OCI-LY1 (cell line): ENCODE data around the gene TMEM171.

ENCODE experiments used
- H2AFZ ChIP-seq: fragments of 200-600 bp; sonication (generic), shearing (Covaris generic); 2 replicates; pipeline ENCODE4 v1.6.0; 2014; ENCODE audit warnings: antibody characterized with exemption, mild to moderate bottlenecking, low read length
- H3F3A ChIP-seq: fragments of 200-600 bp; sonication (generic), shearing (Covaris generic); 2 replicates; pipeline ENCODE4 v1.6.0; 2014; ENCODE audit warnings: mild to moderate bottlenecking, antibody characterized with exemption, low read length, moderate library complexity; ENCODE audit not compliant: insufficient read depth
- H3K27ac ChIP-seq: fragments of 200-600 bp; sonication (generic); 2 replicates; pipeline ENCODE4 v1.5.1; 2014; ENCODE audit warnings: low read length, mixed run types, mild to moderate bottlenecking, low read depth; ENCODE audit not compliant: poor library complexity, severe bottlenecking
- H3K27me3 ChIP-seq: fragments of 200-600 bp; sonication (generic); 2 replicates; pipeline ENCODE4 v1.6.0; 2014; ENCODE audit warnings: antibody characterized with exemption, mild to moderate bottlenecking, low read length, moderate library complexity; ENCODE audit not compliant: insufficient read depth
- H3K36me3 ChIP-seq: fragments of 200-600 bp; sonication (generic); 2 replicates; pipeline ENCODE4 v1.6.1; 2014; ENCODE audit warnings: mild to moderate bottlenecking, antibody characterized with exemption, low read length, moderate library complexity, mixed read lengths; ENCODE audit not compliant: insufficient read depth
- H3K4me1 ChIP-seq: fragments of 200-600 bp; sonication (generic); 2 replicates; pipeline ENCODE4 v1.5.1; 2014; ENCODE audit warnings: mild to moderate bottlenecking, low read length, moderate library complexity; ENCODE audit not compliant: insufficient read depth, severe bottlenecking
- H3K4me2 ChIP-seq: fragments of 200-600 bp; sonication (generic), shearing (Covaris generic); 2 replicates; pipeline ENCODE4 v1.6.1; 2014; ENCODE audit warnings: low read length
- H3K4me3 ChIP-seq: fragments of 200-600 bp; sonication (generic); 2 replicates; pipeline ENCODE4 v1.5.1; 2014; ENCODE audit warnings: low read length, low read depth, mild to moderate bottlenecking, mixed read lengths; ENCODE audit not compliant: poor library complexity, severe bottlenecking
- H3K79me2 ChIP-seq: fragments of 200-600 bp; shearing (Covaris generic); 2 replicates; pipeline ENCODE4 v1.6.1; 2016; ENCODE audit warnings: mixed run types, low read length, mixed read lengths; ENCODE audit not compliant: insufficient read depth
- H3K9ac ChIP-seq: fragments of 200-600 bp; sonication (generic), shearing (Covaris generic); 2 replicates; pipeline ENCODE4 v1.6.1; 2014; ENCODE audit warnings: mild to moderate bottlenecking, low read length, mixed read lengths
- H3K9me2 ChIP-seq: fragments of 200-600 bp; sonication (generic), shearing (Covaris generic); 2 replicates; pipeline ENCODE4 v1.6.1; 2014; ENCODE audit warnings: low read depth, mild to moderate bottlenecking, low read length, mixed read lengths
- H3K9me3 ChIP-seq: fragments of 200-600 bp; shearing (Covaris generic); 2 replicates; pipeline ENCODE4 v1.6.1; 2014; ENCODE audit warnings: low read length, mixed read lengths
- H4K20me1 ChIP-seq: fragments of 200-600 bp; sonication (generic), shearing (Covaris generic); 2 replicates; pipeline ENCODE4 v1.6.0; 2016; ENCODE audit warnings: mild to moderate bottlenecking, low read length; ENCODE audit not compliant: insufficient read depth
- EZH2 ChIP-seq: fragments of 200-600 bp; sonication (generic), shearing (Covaris generic); IDR thresholded peaks from 2 replicates; pipeline ENCODE4 v1.8.0; 2017; ENCODE audit warnings: borderline replicate concordance, mixed run types, mild to moderate bottlenecking, antibody characterized with exemption, low read length, moderate library complexity, mixed read lengths
- TF ChIP-seq, protein P1 (sequence below): fragments of 200-600 bp; sonication (generic), shearing (Covaris generic); IDR thresholded peaks from 2 replicates; pipeline ENCODE4 v1.5.1; 2017; ENCODE audit warnings: mild to moderate bottlenecking, antibody characterized with exemption, low read length, moderate library complexity, mixed read lengths

The TMEM171 gene

DNA sequence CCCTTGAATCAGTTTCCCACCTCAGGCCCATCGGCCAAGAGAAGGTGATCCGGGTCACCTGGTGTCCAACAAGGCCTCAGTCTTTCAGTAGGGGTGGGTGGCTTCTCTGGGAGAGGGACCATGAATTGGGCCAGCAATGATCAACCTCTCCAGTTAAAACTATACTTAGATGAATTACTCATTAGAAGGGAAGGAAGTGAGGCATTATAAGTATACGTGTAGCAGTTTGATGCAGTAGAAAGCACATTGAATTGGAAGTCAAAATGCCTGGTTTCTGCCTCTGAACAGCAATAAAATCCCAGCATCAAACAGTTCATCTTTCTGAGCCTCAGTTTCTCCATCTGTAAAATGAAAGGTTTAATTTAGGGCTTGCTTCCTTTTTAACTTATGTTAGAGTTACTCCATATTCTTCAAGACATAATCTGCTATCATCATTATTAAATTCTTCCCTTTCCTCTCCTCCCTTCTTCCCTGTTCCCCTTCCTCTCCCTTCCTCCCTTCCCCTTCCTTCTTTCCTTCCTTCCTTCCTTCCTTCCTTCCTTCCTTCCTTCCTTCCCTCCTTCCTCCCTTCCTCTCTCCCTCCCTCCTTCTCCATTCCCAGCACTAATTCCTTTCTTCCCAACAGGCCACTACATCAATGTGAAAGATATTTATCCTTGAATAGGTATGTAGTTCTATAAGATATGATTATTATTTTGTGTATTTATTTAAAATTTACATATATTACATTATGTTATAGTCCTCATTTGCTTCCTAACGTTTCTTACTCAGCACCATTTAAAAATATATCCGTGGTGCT lies 34.0 kb downstream of the TMEM171 start:
- peak overlapping the region; percentile 63 for H3K27ac ChIP-seq
- no peak overlapping the region for H2AFZ ChIP-seq
- H3K27me3 ChIP-seq, result no peaks in the 10 kb centered on the region
- TF ChIP-seq EZH2, result no peak
- TF ChIP-seq, protein P1, sequence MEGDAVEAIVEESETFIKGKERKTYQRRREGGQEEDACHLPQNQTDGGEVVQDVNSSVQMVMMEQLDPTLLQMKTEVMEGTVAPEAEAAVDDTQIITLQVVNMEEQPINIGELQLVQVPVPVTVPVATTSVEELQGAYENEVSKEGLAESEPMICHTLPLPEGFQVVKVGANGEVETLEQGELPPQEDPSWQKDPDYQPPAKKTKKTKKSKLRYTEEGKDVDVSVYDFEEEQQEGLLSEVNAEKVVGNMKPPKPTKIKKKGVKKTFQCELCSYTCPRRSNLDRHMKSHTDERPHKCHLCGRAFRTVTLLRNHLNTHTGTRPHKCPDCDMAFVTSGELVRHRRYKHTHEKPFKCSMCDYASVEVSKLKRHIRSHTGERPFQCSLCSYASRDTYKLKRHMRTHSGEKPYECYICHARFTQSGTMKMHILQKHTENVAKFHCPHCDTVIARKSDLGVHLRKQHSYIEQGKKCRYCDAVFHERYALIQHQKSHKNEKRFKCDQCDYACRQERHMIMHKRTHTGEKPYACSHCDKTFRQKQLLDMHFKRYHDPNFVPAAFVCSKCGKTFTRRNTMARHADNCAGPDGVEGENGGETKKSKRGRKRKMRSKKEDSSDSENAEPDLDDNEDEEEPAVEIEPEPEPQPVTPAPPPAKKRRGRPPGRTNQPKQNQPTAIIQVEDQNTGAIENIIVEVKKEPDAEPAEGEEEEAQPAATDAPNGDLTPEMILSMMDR, result no peak
- H3K79me2 ChIP-seq, result no peaks in the 10 kb centered on the region
- H3K4me1 ChIP-seq, result peaks cover 60% of the 10 kb centered on the region
- no peaks in the 10 kb centered on the region for H3K9me2 ChIP-seq
- no peak overlapping the region for H3K4me3 ChIP-seq
- no peak overlapping the region for H3K4me2 ChIP-seq
- no peaks in the 10 kb centered on the region for H3F3A ChIP-seq
- no peaks in the 10 kb centered on the region for H3K36me3 ChIP-seq
- no peaks in the 10 kb centered on the region for H3K9me3 ChIP-seq
- no peak overlapping the region for H3K9ac ChIP-seq
- no peaks in the 10 kb centered on the region for H4K20me1 ChIP-seq

DNA sequence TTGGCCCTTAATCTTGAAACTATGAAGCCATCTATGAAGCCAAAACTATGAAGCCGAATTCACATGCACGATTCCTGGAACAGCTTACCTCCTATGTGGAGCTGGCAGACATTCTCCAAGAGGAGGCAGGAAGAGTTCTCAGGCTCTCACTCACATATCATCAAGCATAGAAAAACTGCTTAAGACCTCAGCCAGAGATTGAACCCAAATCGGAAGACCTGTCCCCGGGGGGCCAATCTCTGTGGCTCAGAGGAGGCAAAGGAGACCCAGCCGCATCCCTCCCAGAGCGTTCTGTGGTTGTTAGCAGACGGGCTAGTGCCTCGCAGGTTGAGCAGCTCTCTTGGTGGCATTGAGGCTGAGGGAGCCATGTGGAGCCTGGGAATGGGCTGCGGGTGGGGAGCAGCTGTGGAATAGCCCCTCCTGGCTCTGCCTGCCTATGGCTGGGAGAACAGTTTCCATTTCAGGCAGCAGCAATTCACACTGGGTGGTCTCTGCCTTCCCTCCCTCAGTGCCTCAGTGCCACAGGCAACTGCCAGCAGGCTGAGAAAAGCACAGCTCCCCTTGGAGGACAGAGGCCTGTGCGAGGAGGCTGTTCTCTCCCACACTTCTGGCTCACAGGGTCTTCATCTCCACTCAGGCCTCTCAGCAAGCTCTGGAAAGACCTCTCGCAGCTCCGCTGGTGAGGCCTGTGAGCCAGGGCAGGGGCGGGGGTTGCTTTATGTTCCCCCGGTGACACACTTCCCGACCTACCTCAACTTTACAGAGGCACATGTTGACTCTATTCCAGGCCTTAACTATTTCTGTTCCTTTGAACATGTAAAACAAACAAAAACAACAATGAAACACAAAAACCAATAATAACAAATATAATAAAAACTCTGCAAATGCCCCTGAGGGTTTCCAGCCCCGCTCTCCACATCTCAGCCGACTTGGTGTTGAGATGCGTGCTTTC lies 35.2 kb downstream of the TMEM171 start:
- no peaks in the 10 kb centered on the region for H3K9me2 ChIP-seq
- H4K20me1 ChIP-seq, result no peaks in the 10 kb centered on the region
- H3K9ac ChIP-seq, result no peak overlapping the region
- no peaks in the 10 kb centered on the region for H3K36me3 ChIP-seq
- H3F3A ChIP-seq, result no peaks in the 10 kb centered on the region
- H3K27me3 ChIP-seq, result no peaks in the 10 kb centered on the region
- TF ChIP-seq, protein P1, result no peak
- no peak for TF ChIP-seq EZH2
- no peaks in the 10 kb centered on the region for H3K79me2 ChIP-seq
- peak overlapping the region; percentile 8 for H3K27ac ChIP-seq
- no peak overlapping the region for H2AFZ ChIP-seq
- peaks cover 72% of the 10 kb centered on the region for H3K4me1 ChIP-seq
- H3K4me2 ChIP-seq, result no peak overlapping the region
- no peak overlapping the region for H3K4me3 ChIP-seq
- no peaks in the 10 kb centered on the region for H3K9me3 ChIP-seq

DNA sequence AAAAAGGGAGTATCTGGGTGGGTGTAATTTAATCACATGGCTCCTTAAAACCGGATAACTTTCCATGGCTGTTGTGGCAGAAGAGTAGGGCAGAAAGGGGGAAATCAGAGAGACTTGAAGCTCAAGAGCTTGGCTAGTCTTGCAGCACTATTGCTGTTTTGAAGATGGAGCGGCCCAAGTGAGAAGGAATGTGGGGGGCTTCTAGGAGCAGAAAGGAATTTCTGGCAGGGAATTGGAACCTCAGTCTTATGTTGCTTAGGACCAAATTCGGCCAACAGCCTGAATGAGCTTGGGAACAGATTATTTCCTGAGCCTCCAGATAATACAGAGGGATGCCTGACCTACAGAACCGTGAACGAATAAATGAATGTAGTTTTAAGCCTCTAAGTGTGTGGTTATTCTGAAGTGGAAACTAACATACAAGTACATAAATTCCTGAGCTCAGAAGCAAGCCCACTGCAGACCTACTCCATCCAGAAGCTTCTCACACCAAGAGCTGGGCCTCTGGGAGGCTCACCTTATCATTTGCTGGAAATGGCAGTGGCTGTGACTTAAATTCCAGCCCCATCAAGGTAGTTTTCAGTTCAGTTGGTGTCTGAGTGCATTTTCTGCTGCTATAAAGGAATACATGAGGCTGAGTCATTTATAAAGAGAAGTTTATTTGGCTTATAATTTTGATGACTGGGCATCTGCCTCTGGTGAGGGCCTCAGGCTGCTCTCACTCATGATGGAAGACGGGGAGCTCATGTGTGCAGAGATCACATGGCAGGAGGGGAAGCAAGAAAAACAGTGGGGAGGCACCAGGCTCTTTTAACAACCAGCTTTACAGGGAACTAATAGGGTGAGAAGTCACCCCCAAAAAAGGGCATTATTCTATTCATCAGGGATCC lies 37.3 kb downstream of the TMEM171 start:
- peaks cover 74% of the 10 kb centered on the region for H3K4me1 ChIP-seq
- no peaks in the 10 kb centered on the region for H3K9me3 ChIP-seq
- H4K20me1 ChIP-seq, result no peaks in the 10 kb centered on the region
- no peak overlapping the region for H3K9ac ChIP-seq
- H3K9me2 ChIP-seq, result no peaks in the 10 kb centered on the region
- H3F3A ChIP-seq, result no peaks in the 10 kb centered on the region
- H3K4me3 ChIP-seq, result no peak overlapping the region
- no peaks in the 10 kb centered on the region for H3K79me2 ChIP-seq
- H3K36me3 ChIP-seq, result no peaks in the 10 kb centered on the region
- H3K4me2 ChIP-seq, result no peak overlapping the region
- H3K27ac ChIP-seq, result peak overlapping the region; percentile 87
- no peaks in the 10 kb centered on the region for H3K27me3 ChIP-seq
- H2AFZ ChIP-seq, result no peak overlapping the region
- TF ChIP-seq, protein P1, result no peak
- TF ChIP-seq EZH2, result no peak
